GM12891 (cell line): ENCODE data around the gene RNLS.
"Not testable (repeated sequence)": the region's sequence is repeated elsewhere in the genome, so short reads cannot be mapped to it uniquely, and the experiment has no call there.

ENCODE experiments used
- DNase-seq: peaks from one replicate; pipeline ENCODE4 v3.0.0; 2011; ENCODE audit warnings: low spot score; ENCODE audit not compliant: insufficient read length
- FAIRE-seq: peaks from 2 replicates; lab custom pipeline; 2011; peaks lifted over from hg19 to GRCh38; lab: Jason Lieb, UNC
- PAX5 ChIP-seq: IDR thresholded peaks from 2 replicates; pipeline ENCODE4 v1.6.1; 2011; ENCODE audit warnings: low read length, moderate library complexity, mild to moderate bottlenecking; ENCODE audit not compliant: insufficient read depth, severe bottlenecking
- POLR2A ChIP-seq: IDR thresholded peaks from 2 replicates; pipeline ENCODE4 v1.6.1; 2011; ENCODE audit warnings: low read depth, low read length, control low read depth
- POLR2AphosphoS5 ChIP-seq: IDR thresholded peaks from 2 replicates; pipeline ENCODE4 v1.6.1; 2011; ENCODE audit warnings: low read depth, low read length, control low read depth
- POU2F2 ChIP-seq: IDR thresholded peaks from 2 replicates; pipeline ENCODE4 v1.6.1; 2011; ENCODE audit warnings: low read depth, mild to moderate bottlenecking, control low read depth, low read length, moderate library complexity
- SPI1 ChIP-seq: IDR thresholded peaks from 2 replicates; pipeline ENCODE4 v1.6.1; 2011; ENCODE audit warnings: low read depth, low read length, control low read depth
- TAF1 ChIP-seq: IDR thresholded peaks from 2 replicates; pipeline ENCODE4 v1.6.1; 2011; ENCODE audit warnings: low read depth, low read length, control low read depth

RNLS gene

GRCh38 chr10:88366772-88367171 lies 216.3 kb downstream of the RNLS start:
- no peak for TF ChIP-seq POLR2A
- no peak for TF ChIP-seq SPI1
- no peak for TF ChIP-seq PAX5
- no peak for TF ChIP-seq POU2F2
- no peak for TF ChIP-seq POLR2AphosphoS5
- TF ChIP-seq TAF1: no peak
- FAIRE-seq (no peak), DNase-seq (no peak)

DNA sequence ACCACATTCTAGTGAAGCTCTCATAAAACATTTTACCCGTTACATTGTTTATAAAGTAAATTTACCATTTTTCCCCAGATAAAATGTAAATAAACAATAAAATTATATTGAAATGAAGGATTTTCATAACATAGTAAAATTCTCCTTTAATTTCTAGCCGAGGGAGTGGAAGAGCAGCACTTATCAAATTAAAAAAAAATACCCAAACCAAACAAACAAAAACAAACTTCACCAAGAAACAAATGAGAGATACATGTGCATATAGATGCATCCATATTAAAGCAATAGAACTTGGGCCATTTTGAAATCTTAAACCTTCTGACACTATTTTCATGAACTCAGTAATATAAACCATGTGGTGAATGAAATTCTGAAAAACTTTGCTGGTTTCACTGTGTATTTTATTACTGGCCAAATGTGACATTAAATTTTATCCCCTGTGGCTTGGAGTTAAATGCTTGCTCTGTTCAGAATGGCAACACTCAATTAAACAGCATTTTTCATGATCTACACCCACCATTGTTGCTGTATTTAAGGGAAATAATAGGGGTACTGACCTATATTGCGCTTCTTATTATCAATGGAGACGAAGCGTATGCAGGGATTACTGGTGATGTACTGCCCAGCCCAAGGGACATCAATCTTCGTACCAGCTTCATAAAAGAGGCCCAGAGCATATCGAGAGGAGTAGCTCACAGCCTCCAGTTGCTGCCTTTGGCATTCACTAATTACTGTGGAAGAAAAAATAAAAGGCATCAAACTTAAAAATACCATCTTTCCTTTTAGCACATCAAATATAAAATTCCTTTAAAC lies 220.9 kb downstream of the RNLS start:
- DNase-seq (no peak), FAIRE-seq (no peak)
- no peak for TF ChIP-seq POU2F2

- no peak for FAIRE-seq
- TF ChIP-seq POLR2AphosphoS5: no peak
- TF ChIP-seq POLR2A: no peak
- TF ChIP-seq TAF1: no peak
- no peak for TF ChIP-seq POU2F2
- TF ChIP-seq PAX5: no peak
- TF ChIP-seq SPI1: no peak
- no peak for DNase-seq
Observed at GRCh38 chr10:88361494-88361893, 221.6 kb downstream of the RNLS start.

GRCh38 chr10:88355750-88356149 lies 227.4 kb downstream of the RNLS start:
- not testable (repeated sequence) for FAIRE-seq

GRCh38 chr10:88347597-88348304 lies 235.4 kb downstream of the RNLS start:
- FAIRE-seq (no peak), DNase-seq (no peak)
- no peak for TF ChIP-seq POLR2A
- no peak for TF ChIP-seq POLR2AphosphoS5
- no peak for TF ChIP-seq SPI1
- TF ChIP-seq TAF1: no peak
- no peak for TF ChIP-seq PAX5
- TF ChIP-seq POU2F2: no peak

More at GRCh38 chr10:88355750-88356149, 227.4 kb downstream of the RNLS start:
- not testable (repeated sequence) for DNase-seq

DNA sequence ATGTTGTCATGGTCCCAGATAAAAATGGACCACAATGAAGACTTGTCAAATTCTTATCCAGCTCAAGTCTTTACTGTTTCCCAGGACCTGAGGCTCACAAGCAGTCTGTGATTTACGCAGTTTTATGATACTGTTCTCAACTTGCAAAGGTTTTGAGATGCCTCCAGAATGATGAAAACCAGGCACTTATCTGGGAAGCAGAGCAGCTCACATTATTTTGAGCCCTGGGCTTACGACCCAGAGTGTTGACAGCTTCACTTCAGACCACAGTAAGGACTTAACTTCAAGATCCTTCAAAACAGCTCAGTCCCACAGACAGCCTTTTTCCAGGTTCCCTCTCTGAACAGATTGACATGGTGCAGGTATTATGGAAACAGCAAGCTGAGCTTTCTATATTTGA lies 236.1 kb downstream of the RNLS start:
- DNase-seq (no peak), FAIRE-seq (no peak)
- TF ChIP-seq POLR2A: no peak
- no peak for TF ChIP-seq TAF1
- TF ChIP-seq PAX5: no peak
- no peak for TF ChIP-seq POU2F2
- TF ChIP-seq POLR2AphosphoS5: no peak
- TF ChIP-seq SPI1: no peak

GRCh38 chr10:88346144-88346977 lies 236.8 kb downstream of the RNLS start:
- TF ChIP-seq TAF1 (no peak), PAX5 (no peak), POLR2AphosphoS5 (no peak), SPI1 (no peak), POU2F2 (no peak), POLR2A (no peak)
- FAIRE-seq: peak; percentile 43
- no peak for DNase-seq

- TF ChIP-seq POLR2AphosphoS5: no peak
- TF ChIP-seq PAX5: no peak
- no peak for TF ChIP-seq POLR2A
- no peak for TF ChIP-seq SPI1
- TF ChIP-seq POU2F2: no peak
- TF ChIP-seq TAF1: no peak
- FAIRE-seq (peak; percentile 20), DNase-seq (no peak)
Observed at GRCh38 chr10:88343761-88344484, 239.2 kb downstream of the RNLS start.

GRCh38 chr10:88342733-88343310 lies 240.3 kb downstream of the RNLS start:
- no peak for DNase-seq
- FAIRE-seq: no peak
- TF ChIP-seq SPI1: no peak
- TF ChIP-seq POLR2AphosphoS5: no peak
- no peak for TF ChIP-seq PAX5
- TF ChIP-seq POU2F2: no peak
- TF ChIP-seq POLR2A: no peak
- TF ChIP-seq TAF1: no peak
